Body of pancreas (tissue), 4 donors: Measurements from ENCODE around the gene HOXB6. TPM values are rescaled to one million over a fixed set of nuclear protein-coding genes. Genes with fewer than 3 reads are reported as not detected.

Experiments
- ATAC-seq: fragments of 150-250 bp; one replicate; pipeline ENCODE4 v1.9.1; 2016
- DNase-seq, 4 donors: peaks; one replicate each; pipeline ENCODE4 v3.0.0-alpha.2; 2019
- H3K27ac ChIP-seq, 4 donors: fragments of 200-600 bp; sonication (generic); 1 replicate in 3 of 4; 2 replicates in 1 of 4; pipeline versions ENCODE4 v1.5.1 to v1.6.1; 2016 to 2019; ENCODE audit warnings: mild to moderate bottlenecking in 1 of 4, mixed read lengths in 1 of 4, moderate library complexity in 1 of 4
- H3K27me3 ChIP-seq, 2 donors: fragments of 200-600 bp; sonication (generic); one replicate each; pipeline ENCODE4 v1.6.0; 2016; ENCODE audit warnings: mild to moderate bottlenecking in 1 of 2
- H3K36me3 ChIP-seq, 2 donors: fragments of 200-600 bp; sonication (generic); replicated peaks in 1 of 2; 2 replicates each; pipeline ENCODE4 v1.5.1; 2016; ENCODE audit warnings: low read depth in 2 of 2; ENCODE audit not compliant: insufficient read depth in 1 of 2
- H3K4me1 ChIP-seq: fragments of 200-600 bp; sonication (generic); one replicate; pipeline ENCODE4 v1.6.0; 2016
- H3K4me3 ChIP-seq, 2 donors: fragments of 200-600 bp; sonication (generic); 1 replicate in 1 of 2; 2 replicates in 1 of 2; pipeline ENCODE4 v1.5.1; 2016 to 2019
- H3K9me3 ChIP-seq, 3 donors: fragments of 200-600 bp; sonication (generic); 1 replicate in 2 of 3; 2 replicates in 1 of 3; pipeline ENCODE4 v1.5.1; 2016
- POLR2A ChIP-seq, 3 donors: fragments of 450-650 bp; IDR thresholded peaks; one replicate each; pipeline ENCODE4 v1.6.1; 2016; ENCODE audit warnings: antibody characterized with exemption in 3 of 3, mild to moderate bottlenecking in 2 of 3
- WGBS, 2 donors: methylation state at CpG; one replicate each; pipeline ENCODE4 v1.1.5; 2017; 5-methylcytosine and 5-hydroxymethylcytosine counted together
- intact Hi-C: fragments of 100-400 bp; cut with DNase I; formaldehyde crosslinking; loops from one replicate; pipeline ENCODE4 v1.15.1; 2023
- total RNA-seq, 2 donors: library from RNA; depleted of rRNA; stranded (reverse); fragments of >200 nt; gene quantifications; one replicate each; pipeline ENCODE4 v1.1.0, GENCODE V29; 2016
- TF ChIP-seq, protein P1 (sequence below), 7 experiments: fragments of 450-650 bp in 4 of 7; fragments of 200-600 bp in 3 of 7; sonication (generic) in 3 of 7; IDR thresholded peaks; one replicate each; pipeline ENCODE4 v1.5.1; 2016 to 2019; ENCODE audit warnings: antibody characterized with exemption in 7 of 7

Gene HOXB6
- 1 to 10 TPM; 2.1 to 2.6 TPM for total RNA-seq

DNA sequence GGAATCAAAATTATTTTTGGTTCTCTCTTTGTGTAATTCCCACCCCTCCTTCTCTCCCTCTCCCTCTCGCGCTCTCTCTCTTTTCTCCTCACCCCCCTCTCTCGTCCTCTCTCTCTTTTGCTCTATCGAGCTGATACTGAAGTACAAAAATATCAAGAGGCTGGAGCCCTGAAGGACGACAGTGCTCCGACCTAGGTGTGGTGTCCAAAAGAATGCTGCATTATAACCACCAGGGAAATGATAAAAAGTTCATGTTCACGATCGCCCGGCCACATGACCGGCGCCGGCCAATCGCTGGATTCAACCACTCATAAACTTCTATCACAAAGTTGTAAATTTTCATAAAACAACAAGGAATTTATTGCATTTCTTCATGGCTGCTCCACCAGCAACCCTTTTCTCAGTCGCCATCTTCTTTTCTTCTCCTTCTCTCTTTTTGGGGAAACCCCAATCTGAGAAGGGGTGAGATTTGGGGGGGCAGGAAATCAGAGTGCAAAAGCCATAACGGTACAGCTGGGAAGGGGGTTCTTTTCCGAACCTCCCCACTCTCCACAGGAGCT is at the start of gene HOXB6:
TSS of gene HOXB6 (minus strand) at position 217 of the 560 bp plus-strand sequence. CDS start 6,836 bp downstream, outside the sequence.
- H3K36me3 ChIP-seq = no peaks in the 10 kb centered on the region
- intact Hi-C loops = no loop called here
- no peak within 1 kb of the TSS for H3K27ac ChIP-seq
- 13 to 14% methylated on average over 16 of the region's 16 CpGs for WGBS, 2 donors
- no peak within 1 kb of the TSS for H3K4me3 ChIP-seq
- ATAC-seq (no peak), DNase-seq (no peak)
- peaks cover 3 to 64% of the 10 kb centered on the region in 2 donors for H3K27me3 ChIP-seq
- TF ChIP-seq POLR2A (IDR thresholded peaks at IDR 0.05) = no peak
- H3K9me3 ChIP-seq = no peaks in the 10 kb centered on the region
- H3K4me1 ChIP-seq = peaks cover 15% of the 10 kb centered on the region

DNA sequence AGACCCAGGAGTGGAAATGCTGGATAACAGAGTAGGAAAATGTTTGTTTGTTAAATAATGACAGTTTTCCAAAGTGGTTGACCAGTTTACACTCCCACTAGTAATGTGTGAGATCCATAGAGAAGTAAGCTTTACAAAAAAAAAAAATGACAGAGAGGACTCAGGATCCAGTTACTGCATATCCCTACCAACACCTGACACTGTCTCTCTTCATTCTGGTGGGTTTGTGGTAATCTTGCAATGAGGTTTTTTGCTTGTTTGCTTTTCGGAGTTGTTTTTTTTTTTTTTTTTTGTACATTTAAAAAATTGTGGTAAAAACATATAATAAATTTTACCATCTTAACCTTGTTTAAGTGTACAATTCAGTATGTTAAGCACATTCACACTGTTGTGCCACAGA is 45.0 kb upstream of the HOXB6 start:
- no peak for TF ChIP-seq POLR2A (IDR thresholded peaks at IDR 0.05)
- TF ChIP-seq, protein P1, sequence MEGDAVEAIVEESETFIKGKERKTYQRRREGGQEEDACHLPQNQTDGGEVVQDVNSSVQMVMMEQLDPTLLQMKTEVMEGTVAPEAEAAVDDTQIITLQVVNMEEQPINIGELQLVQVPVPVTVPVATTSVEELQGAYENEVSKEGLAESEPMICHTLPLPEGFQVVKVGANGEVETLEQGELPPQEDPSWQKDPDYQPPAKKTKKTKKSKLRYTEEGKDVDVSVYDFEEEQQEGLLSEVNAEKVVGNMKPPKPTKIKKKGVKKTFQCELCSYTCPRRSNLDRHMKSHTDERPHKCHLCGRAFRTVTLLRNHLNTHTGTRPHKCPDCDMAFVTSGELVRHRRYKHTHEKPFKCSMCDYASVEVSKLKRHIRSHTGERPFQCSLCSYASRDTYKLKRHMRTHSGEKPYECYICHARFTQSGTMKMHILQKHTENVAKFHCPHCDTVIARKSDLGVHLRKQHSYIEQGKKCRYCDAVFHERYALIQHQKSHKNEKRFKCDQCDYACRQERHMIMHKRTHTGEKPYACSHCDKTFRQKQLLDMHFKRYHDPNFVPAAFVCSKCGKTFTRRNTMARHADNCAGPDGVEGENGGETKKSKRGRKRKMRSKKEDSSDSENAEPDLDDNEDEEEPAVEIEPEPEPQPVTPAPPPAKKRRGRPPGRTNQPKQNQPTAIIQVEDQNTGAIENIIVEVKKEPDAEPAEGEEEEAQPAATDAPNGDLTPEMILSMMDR (IDR thresholded peaks at IDR 0.05) = no peak
- intact Hi-C loops = no loop called here
- ATAC-seq (no peak), DNase-seq (no peak)
- Histone ChIP-seq H3K4me1 (peaks cover 13% of the 10 kb centered on the region), H3K27ac (no peak overlapping the region), H3K36me3 (no peaks in the 10 kb centered on the region), H3K27me3 (peaks cover 0 to 12% of the 10 kb centered on the region in 2 donors), H3K9me3 (no peaks in the 10 kb centered on the region), H3K4me3 (no peak overlapping the region)
- WGBS, 2 donors = 46 to 48% methylated on average over 1 of the region's 1 CpG

DNA sequence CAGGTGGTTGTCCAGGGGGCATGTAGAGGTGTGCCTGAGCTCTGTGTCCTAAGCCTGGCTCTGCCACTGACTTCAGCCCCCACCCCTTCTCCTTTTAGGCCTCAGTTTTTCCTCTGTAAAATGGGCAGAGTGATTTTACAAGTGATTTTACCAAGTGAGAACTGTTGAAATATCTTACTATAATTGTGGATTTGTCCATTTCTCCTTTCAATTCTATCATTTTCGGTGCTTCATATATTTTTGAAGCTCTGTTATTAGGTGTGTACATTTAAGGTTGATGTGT is 43.1 kb upstream of the HOXB6 start:
- Histone ChIP-seq H3K27me3 (peaks cover 0 to 27% of the 10 kb centered on the region in 2 donors), H3K4me3 (no peak overlapping the region), H3K9me3 (no peaks in the 10 kb centered on the region), H3K36me3 (no peaks in the 10 kb centered on the region), H3K27ac (no peak overlapping the region), H3K4me1 (peaks cover 13% of the 10 kb centered on the region)
- ATAC-seq (no peak), DNase-seq (no peak)
- intact Hi-C loops = no loop called here
- 25 to 44% methylated on average over 1 of the region's 1 CpG for WGBS, 2 donors
- no peak for TF ChIP-seq POLR2A (IDR thresholded peaks at IDR 0.05)
- TF ChIP-seq, protein P1 (IDR thresholded peaks at IDR 0.05) = no peak

DNA sequence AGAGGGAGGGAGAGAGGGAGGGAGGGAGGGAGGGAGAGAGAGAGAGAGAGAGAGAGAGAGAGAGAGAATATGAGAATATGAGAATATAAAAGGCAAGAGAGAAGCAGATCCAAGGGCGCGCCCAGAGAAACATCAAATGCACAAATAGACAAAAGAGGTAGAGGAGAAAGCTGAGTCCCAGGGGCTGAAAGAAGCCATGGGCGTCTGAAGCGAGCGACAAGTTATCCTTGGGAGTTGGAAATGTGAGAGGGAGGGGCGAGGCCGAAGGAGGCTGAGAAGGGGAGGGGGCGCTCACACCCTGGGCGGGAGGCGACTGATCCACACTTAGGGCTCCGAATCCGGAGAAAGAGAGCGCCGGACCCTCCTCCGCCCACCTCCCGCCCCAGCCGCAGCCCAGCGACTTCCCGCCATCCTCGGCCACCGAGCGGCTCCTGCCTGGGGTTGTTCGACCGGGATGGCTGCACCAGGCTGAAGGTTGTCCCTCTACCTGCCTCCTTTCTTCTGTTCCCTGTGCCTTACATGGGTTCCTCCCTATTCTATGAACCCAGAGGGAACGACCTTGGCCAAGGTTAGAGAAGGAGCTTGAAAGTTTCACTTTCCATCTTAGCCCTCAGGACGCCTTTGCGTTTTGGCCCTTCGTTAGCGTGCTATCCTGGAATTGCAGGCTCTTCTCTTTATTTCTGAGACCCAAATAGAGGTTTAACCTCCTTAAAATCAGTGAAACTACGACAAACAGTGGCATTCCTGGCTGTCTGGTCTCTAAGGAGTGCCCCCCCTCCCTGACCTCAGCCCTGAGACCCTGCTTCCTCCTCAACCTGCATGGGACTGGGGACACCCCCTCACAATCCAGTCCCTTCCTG is 42.5 kb upstream of the HOXB6 start:
- Histone ChIP-seq H3K36me3 (no peaks in the 10 kb centered on the region), H3K27ac (no peak overlapping the region), H3K9me3 (no peaks in the 10 kb centered on the region), H3K4me1 (peaks cover 16% of the 10 kb centered on the region), H3K27me3 (peaks cover 0 to 33% of the 10 kb centered on the region in 2 donors), H3K4me3 (no peak overlapping the region)
- no peak for DNase-seq
- no peak for ATAC-seq
- 2 to 3% methylated on average over 27 to 30 of the region's 30 CpGs for WGBS, 2 donors
- no peak for TF ChIP-seq POLR2A (IDR thresholded peaks at IDR 0.05)
- TF ChIP-seq, protein P1 (IDR thresholded peaks at IDR 0.05) = no peak
- intact Hi-C loops = no loop called here

DNA sequence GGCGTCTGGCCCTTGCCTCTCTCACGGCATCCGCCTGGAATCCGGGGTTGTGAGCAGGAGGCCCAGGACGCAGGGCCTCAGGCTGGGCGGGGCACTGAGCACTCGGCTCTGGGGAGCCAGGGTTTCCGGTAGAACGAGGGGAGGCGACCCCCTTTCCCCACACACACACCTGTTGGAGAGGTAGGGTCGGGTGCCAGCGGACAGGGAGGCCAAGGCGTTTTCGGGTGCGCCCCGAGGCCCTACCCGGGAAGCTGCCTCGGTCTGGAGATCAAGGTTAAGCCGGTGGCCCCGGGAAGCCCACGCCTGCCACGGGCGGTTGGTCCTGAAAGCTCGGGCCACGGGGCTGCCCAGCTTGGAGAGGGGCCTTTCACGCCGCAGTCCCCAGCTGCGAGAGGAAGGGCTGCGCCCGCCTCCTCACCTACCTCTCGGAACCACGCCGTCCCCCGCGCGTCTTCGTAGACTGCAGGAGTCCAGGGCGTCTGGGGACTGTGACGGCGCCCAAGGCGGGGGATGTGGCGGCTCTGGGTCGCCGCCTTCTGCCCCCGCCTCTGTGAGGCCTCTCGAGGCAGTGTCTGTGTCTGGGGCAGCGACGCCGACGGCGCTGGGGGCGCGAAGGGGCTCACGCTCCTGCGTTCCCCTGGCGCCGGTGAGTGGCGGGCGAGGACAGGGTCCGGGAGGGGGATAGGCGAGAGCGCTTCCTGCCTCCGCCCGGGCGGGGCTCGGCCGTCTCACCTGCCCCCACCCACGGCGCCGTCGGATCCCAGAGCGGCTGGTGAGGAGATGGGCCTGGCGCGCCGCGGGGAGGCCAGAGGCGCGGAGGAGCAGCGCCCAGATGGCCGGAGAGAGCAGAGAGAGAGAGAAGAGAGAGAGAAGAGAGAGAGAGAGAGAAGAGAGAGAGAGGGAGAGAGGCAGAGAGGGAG is 41.7 kb upstream of the HOXB6 start:
- H3K36me3 ChIP-seq = no peaks in the 10 kb centered on the region
- intact Hi-C loops = no loop called here
- no peak overlapping the region for H3K4me3 ChIP-seq
- H3K27ac ChIP-seq = no peak overlapping the region
- peaks cover 0 to 37% of the 10 kb centered on the region in 2 donors for H3K27me3 ChIP-seq
- peaks cover 22% of the 10 kb centered on the region for H3K4me1 ChIP-seq
- no peak for DNase-seq
- no peaks in the 10 kb centered on the region for H3K9me3 ChIP-seq
- 2% methylated on average over 19 to 80 of the region's 80 CpGs for WGBS, 2 donors
- ATAC-seq = no peak
- no peak for TF ChIP-seq POLR2A (IDR thresholded peaks at IDR 0.05)
- TF ChIP-seq, protein P1 (IDR thresholded peaks at IDR 0.05) = no peak
